Natural killer cell (primary cell): ENCODE data around the gene SLC8B1. TPM values are rescaled to one million over a fixed set of nuclear protein-coding genes. Genes with fewer than 3 reads are reported as not detected.

Experiments
- ATAC-seq, 3 donors: fragments of 150-1000 bp in 2 of 3; fragments of 200-7000 bp in 1 of 3; cut with Tn5 transposase; 1 replicate in 1 of 3; 2 replicates in 2 of 3; pipeline ENCODE4 v1.10.0; 2021; ENCODE audit warnings: mild to moderate bottlenecking in 2 of 3, moderate library complexity in 2 of 3
- DNase-seq, 2 donors: peaks; one replicate each; pipeline versions ENCODE4 v3.0.0 to v3.0.0-alpha.2; 2013 to 2021; ENCODE audit warnings: mixed read lengths in 1 of 2
- H3K27ac ChIP-seq: one replicate; pipeline ENCODE4 v1.5.1; 2013; ENCODE audit warnings: mild to moderate bottlenecking, low read length
- H3K27me3 ChIP-seq: one replicate; pipeline ENCODE4 v1.6.1; 2013; ENCODE audit warnings: low read length; ENCODE audit not compliant: control insufficient read depth, insufficient read depth
- H3K36me3 ChIP-seq: one replicate; pipeline ENCODE4 v1.6.1; 2013; ENCODE audit warnings: low read length; ENCODE audit not compliant: control insufficient read depth, insufficient read depth
- H3K4me1 ChIP-seq: one replicate; pipeline ENCODE4 v1.6.1; 2013; ENCODE audit warnings: low read length; ENCODE audit not compliant: control insufficient read depth, insufficient read depth
- H3K4me3 ChIP-seq: one replicate; pipeline ENCODE4 v1.5.1; 2013; ENCODE audit warnings: low read length
- H3K9me3 ChIP-seq: one replicate; pipeline ENCODE4 v1.6.1; 2013; ENCODE audit warnings: low read length; ENCODE audit not compliant: control insufficient read depth, insufficient read depth
- H3K27ac Mint-ChIP-seq, 2 donors: one replicate each; pipeline ENCODE4 v1.8.0; 2022; ENCODE audit warnings: mild to moderate bottlenecking in 2 of 2, mixed read lengths in 2 of 2, moderate library complexity in 1 of 2
- H3K27me3 Mint-ChIP-seq, 2 donors: one replicate each; pipeline ENCODE4 v1.8.0; 2022; ENCODE audit warnings: low read depth in 2 of 2, mixed read lengths in 2 of 2
- H3K36me3 Mint-ChIP-seq: one replicate; pipeline ENCODE4 v1.8.0; 2022; ENCODE audit warnings: mixed read lengths
- H3K4me1 Mint-ChIP-seq, 2 donors: one replicate each; pipeline ENCODE4 v1.8.0; 2022; ENCODE audit warnings: mixed read lengths in 2 of 2
- H3K4me3 Mint-ChIP-seq: one replicate; pipeline ENCODE4 v1.8.0; 2022; ENCODE audit warnings: mild to moderate bottlenecking, moderate library complexity, mixed read lengths
- H3K9me3 Mint-ChIP-seq, 2 donors: one replicate each; pipeline ENCODE4 v1.8.0; 2022; ENCODE audit warnings: mixed read lengths in 2 of 2
- WGBS: methylation state at CpG from one replicate; pipeline ENCODE4 v1.1.7; 2013; ENCODE audit warnings: missing lambda C conversion rate; ENCODE audit not compliant: insufficient coverage; 5-methylcytosine and 5-hydroxymethylcytosine counted together
- intact Hi-C: fragments of 100-400 bp; cut with micrococcal nuclease; formaldehyde crosslinking; loops from one replicate; pipeline ENCODE4 v1.14.2; 2022
- total RNA-seq, 4 donors: library from RNA; stranded (reverse); fragments of 120-200 nt in 1 of 4; gene quantifications; one replicate each; pipeline versions ENCODE4 v1.2.3 to v1.2.4, GENCODE V29; 2013 to 2022
- TF ChIP-seq, protein P1 (sequence below): fragments of 200-600 bp; IDR thresholded peaks from one replicate; pipeline ENCODE4 v1.8.0; 2022; ENCODE audit warnings: antibody characterized with exemption

The SLC8B1 gene
- total RNA-seq, 3 donors from 2014 or later (not counting 1 experiment from before 2014, with no cell fraction given), result 26.1 to 34.4 (median 31.2) TPM

- WGBS, result 91% methylated on average over 20 of the region's 20 CpGs
- Histone ChIP-seq H3K27me3 (no peaks in the 10 kb centered on the region), H3K36me3 (peaks cover 4% of the 10 kb centered on the region), H3K27ac (no peak overlapping the region), H3K4me3 (no peak overlapping the region), H3K9me3 (no peaks in the 10 kb centered on the region), H3K4me1 (peaks cover 2% of the 10 kb centered on the region)
- H3K4me3 Mint-ChIP-seq, result no peak overlapping the region
- H3K9me3 Mint-ChIP-seq, result no peaks in the 10 kb centered on the region
- no peaks in the 10 kb centered on the region for H3K27me3 Mint-ChIP-seq
- intact Hi-C loops, result no loop called here
- H3K36me3 Mint-ChIP-seq, result no peaks in the 10 kb centered on the region
- H3K27ac Mint-ChIP-seq, result no peak overlapping the region
- peaks cover 0 to 6% of the 10 kb centered on the region in 2 donors for H3K4me1 Mint-ChIP-seq
- TF ChIP-seq, protein P1, sequence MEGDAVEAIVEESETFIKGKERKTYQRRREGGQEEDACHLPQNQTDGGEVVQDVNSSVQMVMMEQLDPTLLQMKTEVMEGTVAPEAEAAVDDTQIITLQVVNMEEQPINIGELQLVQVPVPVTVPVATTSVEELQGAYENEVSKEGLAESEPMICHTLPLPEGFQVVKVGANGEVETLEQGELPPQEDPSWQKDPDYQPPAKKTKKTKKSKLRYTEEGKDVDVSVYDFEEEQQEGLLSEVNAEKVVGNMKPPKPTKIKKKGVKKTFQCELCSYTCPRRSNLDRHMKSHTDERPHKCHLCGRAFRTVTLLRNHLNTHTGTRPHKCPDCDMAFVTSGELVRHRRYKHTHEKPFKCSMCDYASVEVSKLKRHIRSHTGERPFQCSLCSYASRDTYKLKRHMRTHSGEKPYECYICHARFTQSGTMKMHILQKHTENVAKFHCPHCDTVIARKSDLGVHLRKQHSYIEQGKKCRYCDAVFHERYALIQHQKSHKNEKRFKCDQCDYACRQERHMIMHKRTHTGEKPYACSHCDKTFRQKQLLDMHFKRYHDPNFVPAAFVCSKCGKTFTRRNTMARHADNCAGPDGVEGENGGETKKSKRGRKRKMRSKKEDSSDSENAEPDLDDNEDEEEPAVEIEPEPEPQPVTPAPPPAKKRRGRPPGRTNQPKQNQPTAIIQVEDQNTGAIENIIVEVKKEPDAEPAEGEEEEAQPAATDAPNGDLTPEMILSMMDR, result no peak
- no peak for DNase-seq
- no peak for ATAC-seq
Observed at GRCh38 chr12:113298861-113299545, 35.9 kb downstream of the SLC8B1 start.

DNA sequence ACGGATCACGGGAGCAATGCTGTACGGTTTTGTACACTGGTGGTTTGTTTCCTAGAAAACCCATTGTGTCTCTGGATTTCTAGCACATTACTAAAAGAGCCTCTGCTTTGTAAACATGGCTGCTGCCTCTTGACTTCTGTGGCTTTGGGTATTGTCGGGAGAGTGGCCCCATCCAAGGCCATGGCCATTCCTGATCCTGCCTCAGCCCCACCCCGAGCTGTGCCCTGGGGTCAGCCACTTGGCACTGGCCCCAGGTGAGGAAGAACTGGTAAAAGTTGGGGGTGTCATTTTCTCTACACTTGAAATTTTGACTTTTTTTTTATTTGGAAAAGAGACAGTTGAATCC, 36.5 kb downstream of the SLC8B1 start:
- Mint-ChIP-seq H3K36me3 (no peaks in the 10 kb centered on the region), H3K4me1 (peaks cover 0 to 6% of the 10 kb centered on the region in 2 donors), H3K9me3 (no peaks in the 10 kb centered on the region), H3K27ac (no peak overlapping the region), H3K27me3 (no peaks in the 10 kb centered on the region), H3K4me3 (no peak overlapping the region)
- ATAC-seq (no peak), DNase-seq (no peak)
- Histone ChIP-seq H3K27ac (no peak overlapping the region), H3K4me3 (no peak overlapping the region), H3K9me3 (no peaks in the 10 kb centered on the region), H3K27me3 (no peaks in the 10 kb centered on the region), H3K36me3 (peaks cover 6% of the 10 kb centered on the region), H3K4me1 (peaks cover 2% of the 10 kb centered on the region)
- TF ChIP-seq, protein P1, result no peak
- 97% methylated on average over 5 of the region's 5 CpGs for WGBS
- intact Hi-C loops, result no loop called here

DNA sequence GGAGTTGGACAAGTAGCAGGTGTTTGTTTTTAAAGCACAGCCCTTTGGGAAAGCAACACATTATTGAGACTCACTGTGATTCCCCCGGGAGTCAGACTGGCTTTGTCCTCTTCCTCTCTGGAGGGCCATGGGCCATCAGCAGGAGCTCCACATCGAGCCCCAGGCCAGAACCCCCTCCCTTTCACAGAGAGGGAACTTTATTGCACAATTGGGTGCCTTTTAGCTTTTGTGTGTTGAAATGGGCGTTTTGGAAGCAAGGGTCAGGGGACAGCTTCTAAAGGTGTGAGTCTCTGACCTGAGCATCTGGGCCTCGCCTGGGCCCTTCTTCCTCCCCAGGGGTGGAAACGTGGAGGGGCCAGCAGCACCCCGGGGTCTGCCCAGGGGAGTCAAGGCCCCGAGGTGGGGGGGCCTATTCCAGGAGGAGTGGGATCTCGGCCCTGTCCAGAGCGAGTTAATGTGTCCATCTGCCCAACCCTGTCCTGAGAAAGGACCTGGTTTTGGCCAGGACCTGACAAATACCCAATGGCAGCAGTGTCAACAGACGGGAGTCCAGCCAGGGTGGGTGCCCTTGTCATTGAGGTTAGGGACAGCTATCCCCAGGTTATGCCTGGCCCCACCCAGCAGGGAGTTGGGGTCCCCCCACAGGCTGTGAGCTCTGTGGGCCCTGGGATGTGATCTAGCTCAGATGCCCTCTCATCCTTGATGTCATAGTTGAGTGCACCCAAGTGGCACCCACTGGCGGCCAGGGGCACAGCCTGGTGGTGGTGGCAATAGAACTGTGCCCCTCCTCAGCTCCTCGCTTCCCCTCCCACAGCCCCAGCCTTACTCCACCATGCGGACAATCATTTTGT, 37.1 kb downstream of the SLC8B1 start:
- H3K4me3 Mint-ChIP-seq, result no peak overlapping the region
- Histone ChIP-seq H3K27ac (no peak overlapping the region), H3K9me3 (no peaks in the 10 kb centered on the region), H3K4me3 (no peak overlapping the region), H3K4me1 (peaks cover 2% of the 10 kb centered on the region), H3K36me3 (peaks cover 12% of the 10 kb centered on the region), H3K27me3 (no peaks in the 10 kb centered on the region)
- no peaks in the 10 kb centered on the region for H3K9me3 Mint-ChIP-seq
- H3K27ac Mint-ChIP-seq, result no peak overlapping the region
- WGBS, result 90% methylated on average over 12 of the region's 13 CpGs
- no peaks in the 10 kb centered on the region for H3K36me3 Mint-ChIP-seq
- intact Hi-C loops, result no loop called here
- no peak for DNase-seq
- H3K27me3 Mint-ChIP-seq, result no peaks in the 10 kb centered on the region
- ATAC-seq, result no peak
- TF ChIP-seq, protein P1, result no peak
- H3K4me1 Mint-ChIP-seq, result peaks cover 0 to 3% of the 10 kb centered on the region in 2 donors
